Measurements from ENCODE around the gene COL9A1.

COL9A1 gene

DNA sequence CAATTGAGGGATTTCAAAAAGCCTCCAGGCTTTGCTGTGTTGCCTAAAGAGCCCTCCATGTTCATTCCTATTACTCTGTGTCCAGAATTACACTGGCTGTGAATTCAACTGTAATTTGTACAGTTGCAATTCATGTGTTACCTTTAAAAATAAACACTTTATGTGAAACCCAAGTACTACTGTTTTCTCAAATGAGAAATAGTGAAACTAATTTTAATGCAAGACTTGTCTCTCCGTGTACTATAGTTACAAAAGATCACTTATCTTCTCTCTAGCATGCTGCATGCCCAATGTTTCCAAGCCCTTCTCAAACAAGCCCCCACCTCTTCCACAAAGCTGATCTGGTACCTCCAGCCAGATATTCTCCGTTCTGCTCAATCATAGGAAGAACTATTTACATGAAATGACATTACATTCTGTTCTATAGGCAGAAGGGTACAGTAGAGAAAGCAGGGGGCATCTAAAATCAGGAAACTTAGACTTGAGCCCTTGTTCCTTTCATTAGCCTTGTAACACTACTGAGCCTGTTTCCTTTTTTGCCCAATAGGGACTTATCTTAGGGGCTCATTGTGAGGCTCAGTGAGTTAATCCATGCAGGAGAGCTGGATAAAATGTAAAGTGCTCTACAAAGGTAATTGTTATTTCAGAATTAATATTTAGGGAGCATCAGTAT, 12.3 kb upstream of the COL9A1 start:
- H3K4me1 ChIP-seq = no peaks in the 10 kb centered on the region
- no peak overlapping the region for H3K4me2 ChIP-seq (ENCODE audit: low read length)
- no peaks in the 10 kb centered on the region for H3K79me2 ChIP-seq
- no peak overlapping the region for H3K4me3 ChIP-seq (ENCODE audit: low read depth, low read length)
- no peak overlapping the region for H2AFZ ChIP-seq
- H3K9me3 ChIP-seq (ENCODE audit: control insufficient read depth, low read length) = no peaks in the 10 kb centered on the region
- no peak overlapping the region for H3K9ac ChIP-seq
- H3K27me3 ChIP-seq (ENCODE audit: control insufficient read depth, insufficient read depth, low read length) = no peaks in the 10 kb centered on the region
- H3K36me3 ChIP-seq (ENCODE audit: control insufficient read depth, insufficient read depth, low read length) = no peaks in the 10 kb centered on the region
- no peak overlapping the region for H3K27ac ChIP-seq
- TF ChIP-seq, protein P1, sequence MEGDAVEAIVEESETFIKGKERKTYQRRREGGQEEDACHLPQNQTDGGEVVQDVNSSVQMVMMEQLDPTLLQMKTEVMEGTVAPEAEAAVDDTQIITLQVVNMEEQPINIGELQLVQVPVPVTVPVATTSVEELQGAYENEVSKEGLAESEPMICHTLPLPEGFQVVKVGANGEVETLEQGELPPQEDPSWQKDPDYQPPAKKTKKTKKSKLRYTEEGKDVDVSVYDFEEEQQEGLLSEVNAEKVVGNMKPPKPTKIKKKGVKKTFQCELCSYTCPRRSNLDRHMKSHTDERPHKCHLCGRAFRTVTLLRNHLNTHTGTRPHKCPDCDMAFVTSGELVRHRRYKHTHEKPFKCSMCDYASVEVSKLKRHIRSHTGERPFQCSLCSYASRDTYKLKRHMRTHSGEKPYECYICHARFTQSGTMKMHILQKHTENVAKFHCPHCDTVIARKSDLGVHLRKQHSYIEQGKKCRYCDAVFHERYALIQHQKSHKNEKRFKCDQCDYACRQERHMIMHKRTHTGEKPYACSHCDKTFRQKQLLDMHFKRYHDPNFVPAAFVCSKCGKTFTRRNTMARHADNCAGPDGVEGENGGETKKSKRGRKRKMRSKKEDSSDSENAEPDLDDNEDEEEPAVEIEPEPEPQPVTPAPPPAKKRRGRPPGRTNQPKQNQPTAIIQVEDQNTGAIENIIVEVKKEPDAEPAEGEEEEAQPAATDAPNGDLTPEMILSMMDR (IDR thresholded peaks at IDR 0.05) = no peak

DNA sequence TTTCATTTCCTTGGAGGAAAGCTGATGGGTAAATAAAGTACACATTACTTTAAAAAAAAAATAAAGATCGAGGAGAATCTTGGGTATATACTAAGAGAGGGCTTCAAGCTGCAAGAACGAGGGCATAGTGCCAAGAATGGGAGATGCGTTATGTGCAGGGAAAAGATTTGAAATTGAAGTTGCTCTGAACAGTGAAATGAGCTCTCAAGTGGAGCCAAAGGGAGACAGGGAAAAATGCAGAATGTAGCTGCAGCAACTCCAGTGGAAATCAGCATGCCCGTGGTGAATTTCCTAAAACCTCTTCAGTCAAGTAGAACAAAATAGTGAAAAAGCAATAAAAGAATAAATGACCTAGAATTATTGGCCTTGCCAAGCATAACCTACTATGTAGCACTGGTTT, 11.4 kb upstream of the COL9A1 start:
- Histone ChIP-seq H3K79me2 (no peaks in the 10 kb centered on the region), H3K4me3 (ENCODE audit: low read depth, low read length) (no peak overlapping the region), H3K27ac (no peak overlapping the region), H3K4me2 (ENCODE audit: low read length) (no peak overlapping the region), H3K27me3 (ENCODE audit: control insufficient read depth, insufficient read depth, low read length) (no peaks in the 10 kb centered on the region), H3K4me1 (no peaks in the 10 kb centered on the region), H3K9me3 (ENCODE audit: control insufficient read depth, low read length) (no peaks in the 10 kb centered on the region), H2AFZ (no peak overlapping the region), H3K9ac (no peak overlapping the region), H3K36me3 (ENCODE audit: control insufficient read depth, insufficient read depth, low read length) (no peaks in the 10 kb centered on the region)
- TF ChIP-seq, protein P1 (IDR thresholded peaks at IDR 0.05) = no peak

DNA sequence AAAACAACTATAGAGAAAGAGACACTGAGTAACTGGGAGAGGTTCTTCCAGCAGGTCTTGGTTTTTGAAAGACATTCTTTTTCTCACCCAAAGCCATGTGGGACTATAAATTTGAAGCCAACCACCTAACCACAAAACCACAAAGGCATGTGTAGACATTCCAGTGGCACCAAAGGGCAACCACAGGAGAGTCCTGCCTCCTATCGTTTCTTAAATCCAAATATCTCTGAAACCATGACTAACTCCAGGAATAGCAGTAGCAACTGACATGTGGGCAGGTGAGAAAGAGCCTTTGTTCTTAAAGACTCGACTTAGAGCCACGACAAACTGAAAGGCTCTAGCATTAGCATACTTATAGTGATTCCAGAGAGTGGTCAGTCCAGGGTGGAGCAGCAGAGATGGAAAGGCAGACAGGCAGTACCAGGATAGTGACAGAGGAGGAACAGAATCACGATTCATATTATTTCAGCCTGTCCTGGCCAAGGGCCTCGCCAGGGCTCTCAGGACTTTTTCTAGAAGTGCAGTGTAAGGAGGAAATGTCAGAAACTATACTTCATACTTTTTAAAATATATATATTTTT, 9.4 kb upstream of the COL9A1 start:
- Histone ChIP-seq H3K4me2 (ENCODE audit: low read length) (no peak overlapping the region), H3K4me3 (ENCODE audit: low read depth, low read length) (no peak overlapping the region), H3K79me2 (no peaks in the 10 kb centered on the region), H2AFZ (no peak overlapping the region), H3K27me3 (ENCODE audit: control insufficient read depth, insufficient read depth, low read length) (no peaks in the 10 kb centered on the region), H3K4me1 (no peaks in the 10 kb centered on the region), H3K27ac (no peak overlapping the region), H3K9me3 (ENCODE audit: control insufficient read depth, low read length) (no peaks in the 10 kb centered on the region), H3K9ac (no peak overlapping the region), H3K36me3 (ENCODE audit: control insufficient read depth, insufficient read depth, low read length) (no peaks in the 10 kb centered on the region)
- TF ChIP-seq, protein P1 (IDR thresholded peaks at IDR 0.05) = no peak

DNA sequence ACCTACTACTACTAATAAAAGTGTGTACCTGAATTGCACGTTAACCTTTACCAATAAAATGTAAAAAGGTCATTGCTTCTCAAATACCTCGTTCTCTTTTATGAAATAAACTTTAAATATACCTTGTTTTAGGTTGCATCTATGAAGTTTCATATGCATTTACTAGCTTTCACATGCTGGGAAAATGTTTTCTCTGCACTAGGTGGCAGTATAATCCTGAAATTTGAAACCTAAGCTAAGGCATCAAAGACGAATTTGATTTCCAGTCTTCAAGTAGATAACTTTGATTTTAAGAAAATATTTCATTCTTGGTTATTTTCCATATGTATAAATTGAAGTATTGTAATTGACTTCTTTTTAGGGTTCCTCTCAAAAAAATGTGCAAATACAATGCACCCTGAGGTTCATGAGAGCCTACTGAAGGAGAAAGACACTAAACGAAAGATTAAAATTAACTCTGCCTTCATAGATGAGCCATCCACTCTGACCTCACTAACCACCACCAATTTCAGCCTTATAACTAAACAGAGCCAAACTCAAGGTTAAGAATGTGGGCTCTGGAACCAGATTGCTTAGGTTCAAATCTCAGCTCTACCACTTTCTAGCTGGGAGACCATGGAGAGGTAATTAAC, 7.3 kb upstream of the COL9A1 start:
- Histone ChIP-seq H3K4me1 (no peaks in the 10 kb centered on the region), H3K27me3 (ENCODE audit: control insufficient read depth, insufficient read depth, low read length) (no peaks in the 10 kb centered on the region), H3K9me3 (ENCODE audit: control insufficient read depth, low read length) (no peaks in the 10 kb centered on the region), H3K4me2 (ENCODE audit: low read length) (no peak overlapping the region), H2AFZ (no peak overlapping the region), H3K27ac (no peak overlapping the region), H3K79me2 (no peaks in the 10 kb centered on the region), H3K4me3 (ENCODE audit: low read depth, low read length) (no peak overlapping the region), H3K9ac (no peak overlapping the region), H3K36me3 (ENCODE audit: control insufficient read depth, insufficient read depth, low read length) (no peaks in the 10 kb centered on the region)
- TF ChIP-seq, protein P1 (IDR thresholded peaks at IDR 0.05) = peak; percentile 60
